ENCODE data around the gene GSN.

GSN gene

DNA sequence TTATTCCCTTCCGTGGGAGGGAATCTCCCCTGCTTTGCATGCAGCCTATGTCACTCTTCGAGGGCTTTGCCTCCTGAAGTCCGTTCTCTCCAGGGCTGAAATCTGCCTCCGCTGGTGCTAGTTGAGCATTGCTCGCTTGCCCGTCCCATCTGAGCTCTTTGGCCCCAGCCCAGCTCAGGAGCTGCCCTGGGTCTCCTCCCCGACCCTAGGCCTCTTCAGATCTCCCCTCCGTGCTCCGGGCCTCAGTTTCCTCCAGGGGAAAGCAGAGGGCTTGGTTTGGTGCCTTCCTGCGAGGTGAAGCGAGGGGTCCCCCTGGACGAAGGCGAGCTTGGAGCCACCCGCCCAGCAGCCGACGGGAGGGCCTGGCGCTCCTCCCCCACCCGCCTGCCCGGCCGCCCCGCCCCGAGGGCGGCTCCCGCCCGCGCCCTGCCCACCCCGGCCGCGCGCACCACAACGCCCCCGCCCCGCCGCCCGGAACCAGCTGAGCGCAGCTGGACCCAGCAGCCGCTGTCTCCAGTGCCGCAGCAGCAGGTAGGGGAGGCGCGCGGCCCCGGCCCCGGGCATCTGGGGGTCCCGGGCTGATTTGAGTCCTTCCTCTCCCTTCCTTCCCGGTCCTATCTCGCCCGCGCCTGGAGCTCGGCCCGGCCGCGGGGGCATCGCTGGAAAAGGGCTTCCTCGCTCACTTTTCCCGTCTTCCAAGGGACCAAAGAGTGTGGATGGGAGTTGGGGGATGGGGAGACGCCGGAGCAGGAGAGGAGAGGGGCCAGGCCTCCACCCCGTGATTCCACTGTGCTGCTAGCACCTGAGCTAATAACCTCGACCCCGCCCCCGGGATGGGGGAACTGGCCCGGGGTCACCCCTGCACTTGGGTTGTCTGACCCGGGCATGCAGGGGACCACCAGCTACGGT is at the start of gene GSN:
TSS of gene GSN (plus strand) at position 474 of the 909 bp plus-strand sequence. CDS start 33,810 bp downstream, outside the sequence.
- H3K36me3 ChIP-seq (ENCODE audit: insufficient read depth, low read length), result no peaks in the 10 kb centered on the region
- no peaks in the 10 kb centered on the region for H3F3A ChIP-seq (ENCODE audit: insufficient read depth, low read length)
- peak within 1 kb of the TSS; percentile 92 for H3K4me2 ChIP-seq (ENCODE audit: low read length)
- H3K4me1 ChIP-seq (ENCODE audit: insufficient read depth, low read length, severe bottlenecking), result peaks cover 15% of the 10 kb centered on the region
- H4K20me1 ChIP-seq (ENCODE audit: insufficient read depth, low read length), result no peaks in the 10 kb centered on the region
- H3K27ac ChIP-seq (ENCODE audit: low read depth, low read length, poor library complexity, severe bottlenecking), result no peak within 1 kb of the TSS
- H3K27me3 ChIP-seq (ENCODE audit: insufficient read depth, low read length), result no peaks in the 10 kb centered on the region; the same call in 1 of the 2 replicates
- no peaks in the 10 kb centered on the region for H3K79me2 ChIP-seq (ENCODE audit: insufficient read depth, low read length)
- H3K9ac ChIP-seq (ENCODE audit: low read length), result peak within 1 kb of the TSS; percentile 62; the same call in 1 of the 2 replicates
- peak within 1 kb of the TSS; percentile 73 for H3K4me3 ChIP-seq (ENCODE audit: low read depth, low read length, poor library complexity, severe bottlenecking)
- peak within 1 kb of the TSS; percentile 60; the same call in 1 of the 2 replicates for H2AFZ ChIP-seq (ENCODE audit: low read length)
- H3K9me3 ChIP-seq (ENCODE audit: low read length), result no peaks in the 10 kb centered on the region
- TF ChIP-seq, protein P1, sequence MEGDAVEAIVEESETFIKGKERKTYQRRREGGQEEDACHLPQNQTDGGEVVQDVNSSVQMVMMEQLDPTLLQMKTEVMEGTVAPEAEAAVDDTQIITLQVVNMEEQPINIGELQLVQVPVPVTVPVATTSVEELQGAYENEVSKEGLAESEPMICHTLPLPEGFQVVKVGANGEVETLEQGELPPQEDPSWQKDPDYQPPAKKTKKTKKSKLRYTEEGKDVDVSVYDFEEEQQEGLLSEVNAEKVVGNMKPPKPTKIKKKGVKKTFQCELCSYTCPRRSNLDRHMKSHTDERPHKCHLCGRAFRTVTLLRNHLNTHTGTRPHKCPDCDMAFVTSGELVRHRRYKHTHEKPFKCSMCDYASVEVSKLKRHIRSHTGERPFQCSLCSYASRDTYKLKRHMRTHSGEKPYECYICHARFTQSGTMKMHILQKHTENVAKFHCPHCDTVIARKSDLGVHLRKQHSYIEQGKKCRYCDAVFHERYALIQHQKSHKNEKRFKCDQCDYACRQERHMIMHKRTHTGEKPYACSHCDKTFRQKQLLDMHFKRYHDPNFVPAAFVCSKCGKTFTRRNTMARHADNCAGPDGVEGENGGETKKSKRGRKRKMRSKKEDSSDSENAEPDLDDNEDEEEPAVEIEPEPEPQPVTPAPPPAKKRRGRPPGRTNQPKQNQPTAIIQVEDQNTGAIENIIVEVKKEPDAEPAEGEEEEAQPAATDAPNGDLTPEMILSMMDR (IDR thresholded peaks at IDR 0.05; ENCODE audit: low read length), result no peak
- no peak for TF ChIP-seq EZH2 (IDR thresholded peaks at IDR 0.05; ENCODE audit: borderline replicate concordance, low read length)
- H3K9me2 ChIP-seq (ENCODE audit: low read depth, low read length), result no peaks in the 10 kb centered on the region

DNA sequence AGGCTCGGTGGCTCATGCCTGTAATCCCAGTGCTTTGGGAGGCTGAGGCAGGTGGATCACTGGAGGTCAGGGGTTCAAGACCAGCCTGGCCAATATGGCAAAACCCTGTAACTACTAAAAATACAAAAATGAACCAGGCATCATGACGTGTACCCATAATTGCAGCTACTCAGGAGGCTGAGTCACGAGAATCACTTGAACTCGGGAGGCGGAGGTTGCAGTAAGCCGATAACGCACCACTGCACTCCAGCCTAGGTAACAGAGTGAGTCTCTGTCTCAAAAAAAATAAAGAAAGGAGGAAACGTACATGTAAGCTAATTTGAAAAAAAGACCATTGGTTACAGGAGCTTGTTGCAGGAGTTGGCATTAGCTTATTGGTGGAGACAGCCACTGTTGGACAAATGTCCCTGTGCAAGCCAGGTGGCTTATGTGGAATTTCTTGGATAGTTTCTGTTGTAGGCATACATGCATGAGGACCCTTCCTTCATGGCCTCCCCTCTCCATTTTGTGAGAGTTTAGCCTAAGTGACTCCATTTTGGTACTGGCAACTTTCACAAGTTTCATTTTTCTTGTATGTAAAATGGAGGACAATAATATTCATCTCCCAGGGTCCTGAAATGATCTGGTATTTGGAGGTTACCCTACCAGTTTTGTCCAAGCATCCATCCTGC is 49.5 kb upstream of the GSN start:
- Histone ChIP-seq H3K36me3 (ENCODE audit: insufficient read depth, low read length) (no peaks in the 10 kb centered on the region), H3F3A (ENCODE audit: insufficient read depth, low read length) (no peaks in the 10 kb centered on the region), H3K4me2 (ENCODE audit: low read length) (no peak overlapping the region), H4K20me1 (ENCODE audit: insufficient read depth, low read length) (no peaks in the 10 kb centered on the region), H3K4me1 (ENCODE audit: insufficient read depth, low read length, severe bottlenecking) (no peaks in the 10 kb centered on the region), H3K9me2 (ENCODE audit: low read depth, low read length) (no peaks in the 10 kb centered on the region), H2AFZ (ENCODE audit: low read length) (no peak overlapping the region), H3K27me3 (ENCODE audit: insufficient read depth, low read length) (no peaks in the 10 kb centered on the region), H3K4me3 (ENCODE audit: low read depth, low read length, poor library complexity, severe bottlenecking) (no peak overlapping the region), H3K9me3 (ENCODE audit: low read length) (no peaks in the 10 kb centered on the region), H3K9ac (ENCODE audit: low read length) (no peak overlapping the region), H3K27ac (ENCODE audit: low read depth, low read length, poor library complexity, severe bottlenecking) (no peak overlapping the region), H3K79me2 (ENCODE audit: insufficient read depth, low read length) (no peaks in the 10 kb centered on the region)
- TF ChIP-seq, protein P1 (IDR thresholded peaks at IDR 0.05; ENCODE audit: low read length), result no peak
- no peak for TF ChIP-seq EZH2 (IDR thresholded peaks at IDR 0.05; ENCODE audit: borderline replicate concordance, low read length)

DNA sequence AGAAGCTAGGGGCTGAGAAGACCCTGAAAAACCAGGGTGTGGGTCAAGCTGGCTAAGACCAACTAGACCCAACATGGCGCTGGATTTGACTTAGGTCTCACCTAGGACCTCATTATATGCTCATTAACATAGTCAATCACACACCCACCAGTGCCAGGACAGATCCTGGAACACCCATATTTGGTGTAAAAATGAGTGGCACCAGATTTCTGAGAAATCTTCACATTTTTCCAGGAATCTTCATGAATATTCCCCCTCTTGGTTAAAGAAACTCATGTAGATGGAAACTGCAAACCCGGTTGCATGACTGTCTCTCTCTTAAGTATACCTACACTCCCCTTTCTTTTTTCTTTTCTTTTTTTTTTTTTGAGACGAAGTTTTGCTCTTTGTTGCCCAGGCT is 48.4 kb upstream of the GSN start:
- H3K4me3 ChIP-seq (ENCODE audit: low read depth, low read length, poor library complexity, severe bottlenecking), result no peak overlapping the region
- no peak overlapping the region for H2AFZ ChIP-seq (ENCODE audit: low read length)
- no peaks in the 10 kb centered on the region for H3F3A ChIP-seq (ENCODE audit: insufficient read depth, low read length)
- no peaks in the 10 kb centered on the region for H3K27me3 ChIP-seq (ENCODE audit: insufficient read depth, low read length)
- H3K4me1 ChIP-seq (ENCODE audit: insufficient read depth, low read length, severe bottlenecking), result no peaks in the 10 kb centered on the region
- TF ChIP-seq EZH2 (IDR thresholded peaks at IDR 0.05; ENCODE audit: borderline replicate concordance, low read length), result no peak
- TF ChIP-seq, protein P1 (IDR thresholded peaks at IDR 0.05; ENCODE audit: low read length), result no peak
- no peak overlapping the region for H3K9ac ChIP-seq (ENCODE audit: low read length)
- no peaks in the 10 kb centered on the region for H3K36me3 ChIP-seq (ENCODE audit: insufficient read depth, low read length)
- H4K20me1 ChIP-seq (ENCODE audit: insufficient read depth, low read length), result no peaks in the 10 kb centered on the region
- no peak overlapping the region for H3K4me2 ChIP-seq (ENCODE audit: low read length)
- no peak overlapping the region for H3K27ac ChIP-seq (ENCODE audit: low read depth, low read length, poor library complexity, severe bottlenecking)
- H3K9me2 ChIP-seq (ENCODE audit: low read depth, low read length), result no peaks in the 10 kb centered on the region
- H3K79me2 ChIP-seq (ENCODE audit: insufficient read depth, low read length), result no peaks in the 10 kb centered on the region
- no peaks in the 10 kb centered on the region for H3K9me3 ChIP-seq (ENCODE audit: low read length)

Data from OCI-LY1 (cell line).